Spinal cord (tissue), 10 donors: Measurements from ENCODE around the gene INPPL1. TPM values are rescaled to one million over a fixed set of nuclear protein-coding genes. Genes with fewer than 3 reads are reported as not detected.

Experiments used
- DNase-seq, 6 donors: peaks; one replicate each; pipeline versions ENCODE4 v3.0.0 to v3.0.0-alpha.2; 2013 to 2015; ENCODE audit warnings: low spot score in 6 of 6, low read depth in 4 of 6
- H3K27ac ChIP-seq: one replicate; pipeline ENCODE4 v1.5.1; 2013; ENCODE audit warnings: low read depth, low read length, control low read depth
- H3K27me3 ChIP-seq: one replicate; pipeline ENCODE4 v1.6.1; 2013; ENCODE audit warnings: low read length; ENCODE audit not compliant: control insufficient read depth, insufficient read depth
- H3K36me3 ChIP-seq: one replicate; pipeline ENCODE4 v1.6.1; 2013; ENCODE audit warnings: low read length; ENCODE audit not compliant: control insufficient read depth, insufficient read depth
- H3K4me1 ChIP-seq: one replicate; pipeline ENCODE4 v1.6.1; 2013; ENCODE audit warnings: low read length; ENCODE audit not compliant: control insufficient read depth, insufficient read depth
- H3K4me3 ChIP-seq: one replicate; pipeline ENCODE4 v1.5.1; 2013; ENCODE audit warnings: low read depth, low read length, control low read depth
- H3K9me3 ChIP-seq: one replicate; pipeline ENCODE4 v1.6.1; 2013; ENCODE audit warnings: low read length; ENCODE audit not compliant: control insufficient read depth, insufficient read depth
- WGBS: methylation state at CpG from one replicate; pipeline ENCODE4 v1.1.5; 2013; ENCODE audit warnings: missing lambda C conversion rate; ENCODE audit not compliant: insufficient coverage; 5-methylcytosine and 5-hydroxymethylcytosine counted together
- polyA plus RNA-seq, 2 donors: library from polyadenylated mRNA; unstranded; fragments of 120-200 nt; gene quantifications; one replicate each; pipeline ENCODE4 v1.2.1, GENCODE V29; 2013; ENCODE audit not compliant: insufficient read length in 2 of 2
- total RNA-seq, 2 donors: library from RNA; depleted of rRNA in 1 of 2; stranded (reverse); fragments of 120-200 nt in 1 of 2; fragments of >200 nt in 1 of 2; gene quantifications; one replicate each; pipeline versions ENCODE4 v1.2.3 to v1.2.4, GENCODE V29; 2013 to 2014
- donor health status: healthy.

The INPPL1 gene
- total and polyA plus RNA-seq, 4 donors, result 34.1 to 147 (median 112) TPM

DNA sequence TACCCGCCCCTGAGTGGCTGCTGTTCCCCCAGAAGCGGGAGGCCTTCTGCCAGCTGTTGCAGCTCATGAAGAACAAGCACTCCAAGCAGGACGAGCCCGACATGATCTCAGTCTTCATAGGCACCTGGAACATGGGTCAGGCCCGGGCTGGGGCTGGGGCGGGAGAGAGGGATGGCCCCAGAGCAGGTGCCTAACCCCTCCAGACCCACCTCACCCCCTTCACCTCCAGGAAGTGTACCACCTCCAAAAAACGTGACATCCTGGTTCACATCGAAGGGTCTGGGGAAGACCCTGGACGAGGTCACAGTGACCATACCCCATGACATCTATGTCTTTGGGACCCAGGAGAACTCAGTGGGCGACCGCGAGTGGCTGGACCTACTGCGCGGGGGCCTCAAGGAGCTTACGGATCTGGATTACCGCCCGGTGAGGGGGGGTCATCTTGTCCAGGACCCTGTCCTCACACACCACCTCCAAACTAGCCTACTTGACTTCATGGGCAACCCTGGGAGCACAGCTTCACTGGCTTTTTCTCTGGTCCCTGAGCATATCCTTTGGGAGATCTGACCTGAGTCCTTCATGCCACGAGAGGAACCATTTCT lies 6.3 kb downstream of the INPPL1 start:
- H3K4me1 ChIP-seq, result peaks cover 27% of the 10 kb centered on the region
- peaks cover 79% of the 10 kb centered on the region for H3K36me3 ChIP-seq

DNA sequence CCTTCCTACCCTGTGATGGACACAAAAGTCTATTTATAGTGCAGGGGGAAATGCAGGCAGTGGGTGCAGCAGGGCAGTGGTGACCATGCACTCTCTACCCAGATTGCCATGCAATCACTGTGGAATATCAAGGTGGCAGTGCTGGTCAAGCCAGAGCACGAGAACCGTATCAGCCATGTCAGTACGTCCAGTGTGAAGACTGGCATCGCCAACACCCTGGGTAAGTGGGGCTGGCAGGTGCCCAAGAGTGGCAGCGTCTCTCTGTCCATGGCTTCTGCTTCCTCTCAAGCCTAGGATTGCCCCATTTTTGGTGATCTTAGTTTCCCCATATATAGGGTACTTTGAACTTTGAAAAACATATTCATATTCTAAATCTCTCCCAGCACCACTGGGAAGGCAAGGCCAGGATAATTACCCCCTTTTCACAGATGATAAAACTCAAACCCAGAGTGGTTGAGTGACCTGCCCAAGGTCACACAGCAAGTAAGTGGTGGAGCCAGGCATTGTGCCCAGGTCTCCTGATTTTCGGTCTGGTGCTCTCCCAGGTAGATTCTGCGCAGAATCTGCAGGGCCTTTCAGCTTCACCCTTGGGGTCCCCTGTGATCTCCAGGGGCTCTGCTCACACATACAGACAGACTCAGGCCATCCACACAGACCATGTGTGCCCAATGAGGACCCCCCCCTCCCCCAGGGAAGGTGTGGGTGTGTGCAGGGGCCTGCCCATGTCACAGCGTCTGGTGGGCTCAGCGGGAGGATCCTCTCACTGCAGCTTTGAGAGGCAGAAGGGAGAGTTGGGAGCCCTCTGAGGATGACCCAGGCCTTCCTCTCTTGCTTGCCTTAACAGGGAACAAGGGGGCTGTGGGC lies 7.1 kb downstream of the INPPL1 start:
- no peak for DNase-seq
- WGBS, result 86% methylated on average over 9 of the region's 9 CpGs
- H3K4me3 ChIP-seq, result no peak overlapping the region
- H3K36me3 ChIP-seq, result peaks cover 80% of the 10 kb centered on the region
- no peaks in the 10 kb centered on the region for H3K27me3 ChIP-seq
- peaks cover 19% of the 10 kb centered on the region for H3K4me1 ChIP-seq
- H3K27ac ChIP-seq, result no peak overlapping the region
- no peaks in the 10 kb centered on the region for H3K9me3 ChIP-seq

More for the DNA sequence above, 6.3 kb downstream of the INPPL1 start:
- Histone ChIP-seq H3K27ac (no peak overlapping the region), H3K4me3 (no peak overlapping the region), H3K27me3 (no peaks in the 10 kb centered on the region), H3K9me3 (no peaks in the 10 kb centered on the region)
- no peak for DNase-seq
- 89% methylated on average over 18 of the region's 18 CpGs for WGBS

DNA sequence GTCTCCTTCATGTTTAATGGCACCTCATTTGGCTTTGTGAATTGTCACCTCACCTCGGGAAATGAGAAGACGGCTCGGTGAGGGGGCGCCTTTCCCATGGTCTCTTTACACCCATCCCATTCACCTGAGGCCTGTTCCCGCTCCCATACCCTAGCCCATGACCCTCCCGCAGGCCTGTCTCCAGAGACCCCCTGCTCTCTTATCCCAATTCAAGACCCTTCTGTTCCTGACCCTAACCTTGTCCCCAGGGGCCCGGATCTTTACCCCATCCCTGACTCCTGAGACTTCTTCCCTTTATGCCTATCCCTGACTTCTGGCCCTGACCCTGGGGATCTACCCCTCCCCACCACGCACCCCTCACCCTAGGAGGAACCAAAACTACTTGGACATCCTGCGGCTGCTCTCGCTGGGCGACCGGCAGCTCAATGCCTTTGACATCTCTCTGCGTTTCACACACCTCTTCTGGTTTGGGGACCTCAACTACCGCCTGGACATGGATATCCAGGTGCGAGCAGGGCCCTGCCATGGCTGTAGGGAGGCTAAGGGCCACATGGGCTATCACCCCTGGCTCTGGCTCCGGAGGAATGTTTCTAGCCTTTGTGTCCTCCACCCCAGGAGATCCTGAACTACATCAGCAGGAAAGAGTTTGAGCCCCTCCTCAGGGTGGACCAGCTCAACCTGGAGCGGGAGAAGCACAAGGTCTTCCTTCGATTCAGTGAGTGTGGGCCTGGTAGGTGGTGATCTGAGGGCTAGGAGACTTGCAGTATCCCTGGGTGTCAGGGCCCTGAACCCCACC lies 7.9 kb downstream of the INPPL1 start:
- no peak for DNase-seq
- Histone ChIP-seq H3K4me1 (peaks cover 18% of the 10 kb centered on the region), H3K9me3 (no peaks in the 10 kb centered on the region), H3K4me3 (no peak overlapping the region), H3K27me3 (no peaks in the 10 kb centered on the region), H3K27ac (no peak overlapping the region), H3K36me3 (peaks cover 86% of the 10 kb centered on the region)
- 96% methylated on average over 17 of the region's 18 CpGs for WGBS

DNA sequence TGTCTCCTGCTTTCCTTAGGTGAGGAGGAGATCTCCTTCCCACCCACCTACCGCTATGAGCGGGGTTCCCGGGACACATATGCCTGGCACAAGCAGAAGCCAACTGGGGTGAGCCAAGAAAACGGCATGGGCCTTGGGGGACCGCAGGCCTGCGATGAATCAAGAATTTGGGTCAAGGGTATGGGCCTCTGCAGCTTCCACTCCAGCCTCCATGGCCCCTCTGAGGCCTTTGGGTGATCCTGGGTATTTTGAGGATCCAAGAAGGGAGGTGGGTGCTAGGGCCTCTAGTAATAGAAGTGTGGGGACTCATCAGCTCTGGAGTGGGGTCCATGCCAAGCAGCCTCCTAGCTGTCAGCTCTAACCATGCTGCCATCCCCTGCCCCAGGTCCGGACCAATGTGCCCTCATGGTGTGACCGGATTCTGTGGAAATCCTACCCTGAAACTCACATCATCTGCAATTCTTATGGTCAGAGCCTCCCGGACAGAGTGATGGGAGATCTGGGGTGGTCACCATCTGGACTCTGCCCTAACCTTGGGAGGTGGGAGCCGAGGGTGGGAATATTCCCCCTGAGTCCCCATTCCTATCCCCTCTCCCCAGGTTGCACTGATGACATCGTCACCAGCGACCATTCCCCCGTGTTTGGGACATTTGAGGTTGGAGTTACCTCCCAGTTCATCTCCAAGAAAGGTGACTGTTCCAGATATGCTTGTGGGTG lies 8.6 kb downstream of the INPPL1 start:
- Histone ChIP-seq H3K4me3 (no peak overlapping the region), H3K27ac (no peak overlapping the region), H3K4me1 (peaks cover 16% of the 10 kb centered on the region), H3K27me3 (peaks cover 1% of the 10 kb centered on the region), H3K36me3 (peaks cover 87% of the 10 kb centered on the region), H3K9me3 (no peaks in the 10 kb centered on the region)
- WGBS, result 91% methylated on average over 9 of the region's 13 CpGs
- no peak for DNase-seq

DNA sequence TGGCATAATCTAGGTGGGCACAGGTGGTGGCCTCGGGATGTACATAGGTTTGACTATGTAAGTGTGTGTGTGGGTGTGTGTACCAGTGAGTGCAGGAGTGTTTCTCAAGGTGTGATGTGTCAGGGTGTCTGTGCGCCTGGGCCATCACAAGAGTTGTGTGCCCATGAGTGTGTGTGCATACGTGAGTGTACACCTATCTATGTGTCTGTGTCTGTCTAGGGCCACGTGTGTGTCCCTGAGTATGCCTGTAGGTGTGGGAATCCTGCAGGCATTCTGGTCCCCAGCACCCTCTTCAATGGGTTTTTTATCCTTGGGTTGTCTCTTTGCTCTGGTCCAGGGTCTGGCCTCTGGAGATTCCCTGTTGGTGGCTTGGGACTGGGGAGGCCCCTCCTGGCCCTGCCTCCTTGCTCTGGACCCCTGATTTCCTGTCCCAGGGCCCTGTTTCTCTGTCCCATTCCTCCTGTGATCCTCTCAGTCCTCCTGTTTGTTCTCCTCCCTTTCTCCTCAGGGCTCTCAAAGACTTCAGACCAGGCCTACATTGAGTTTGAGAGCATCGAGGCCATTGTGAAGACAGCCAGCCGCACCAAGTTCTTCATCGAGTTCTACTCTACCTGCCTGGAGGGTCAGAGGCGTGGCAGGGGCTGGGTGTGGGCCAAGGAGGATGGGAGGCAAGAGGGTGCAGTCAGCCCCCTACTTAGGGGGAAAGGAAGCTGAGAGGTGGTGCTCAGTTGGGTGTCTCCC lies 9.4 kb downstream of the INPPL1 start:
- no peak for DNase-seq
- 88% methylated on average over 7 of the region's 8 CpGs for WGBS
- no peaks in the 10 kb centered on the region for H3K9me3 ChIP-seq
- H3K27ac ChIP-seq, result no peak overlapping the region
- no peak overlapping the region for H3K4me3 ChIP-seq
- peaks cover 19% of the 10 kb centered on the region for H3K4me1 ChIP-seq
- H3K36me3 ChIP-seq, result peaks cover 85% of the 10 kb centered on the region
- peaks cover 9% of the 10 kb centered on the region for H3K27me3 ChIP-seq

DNA sequence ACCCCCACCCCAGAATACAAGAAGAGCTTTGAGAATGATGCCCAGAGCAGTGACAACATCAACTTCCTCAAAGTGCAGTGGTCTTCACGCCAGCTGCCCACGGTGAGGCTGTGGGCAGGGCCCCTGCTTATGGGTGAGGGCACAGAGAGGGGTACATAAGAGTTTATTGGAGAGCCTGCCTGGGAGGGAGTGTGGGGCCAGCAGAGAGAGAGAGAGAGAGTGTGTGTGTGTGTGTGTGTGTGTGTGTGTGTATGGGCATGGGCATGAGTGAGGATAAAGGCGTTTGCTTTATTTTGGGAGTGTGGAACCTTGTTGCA lies 9.9 kb downstream of the INPPL1 start:
- H3K27ac ChIP-seq, result no peak overlapping the region
- no peak for DNase-seq
- H3K27me3 ChIP-seq, result peaks cover 14% of the 10 kb centered on the region
- no peaks in the 10 kb centered on the region for H3K9me3 ChIP-seq
- H3K4me1 ChIP-seq, result peaks cover 24% of the 10 kb centered on the region
- WGBS, result 67% methylated on average over 3 of the region's 3 CpGs
- H3K4me3 ChIP-seq, result no peak overlapping the region
- peaks cover 80% of the 10 kb centered on the region for H3K36me3 ChIP-seq

DNA sequence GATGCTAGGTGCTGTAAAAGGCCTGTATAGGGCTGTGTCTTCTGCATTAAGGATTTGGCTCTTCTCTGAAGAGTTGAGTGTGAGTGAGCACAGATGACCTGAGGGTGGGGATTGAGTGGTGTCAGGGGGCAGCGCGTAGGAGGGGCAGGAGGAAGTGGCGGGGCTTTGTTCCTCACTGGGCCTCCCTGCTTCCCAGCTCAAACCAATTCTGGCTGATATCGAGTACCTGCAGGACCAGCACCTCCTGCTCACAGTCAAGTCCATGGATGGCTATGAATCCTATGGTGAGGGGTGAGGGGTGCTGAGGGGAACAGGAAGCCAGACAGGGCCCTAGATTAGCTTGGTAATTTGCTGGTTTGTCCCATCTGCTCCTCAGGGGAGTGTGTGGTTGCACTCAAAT lies 10.4 kb downstream of the INPPL1 start:
- no peak overlapping the region for H3K4me3 ChIP-seq
- H3K4me1 ChIP-seq, result peaks cover 27% of the 10 kb centered on the region
- WGBS, result 86% methylated on average over 4 of the region's 4 CpGs
- H3K27ac ChIP-seq, result no peak overlapping the region
- no peak for DNase-seq
- peaks cover 16% of the 10 kb centered on the region for H3K27me3 ChIP-seq
- peaks cover 75% of the 10 kb centered on the region for H3K36me3 ChIP-seq
- H3K9me3 ChIP-seq, result no peaks in the 10 kb centered on the region

DNA sequence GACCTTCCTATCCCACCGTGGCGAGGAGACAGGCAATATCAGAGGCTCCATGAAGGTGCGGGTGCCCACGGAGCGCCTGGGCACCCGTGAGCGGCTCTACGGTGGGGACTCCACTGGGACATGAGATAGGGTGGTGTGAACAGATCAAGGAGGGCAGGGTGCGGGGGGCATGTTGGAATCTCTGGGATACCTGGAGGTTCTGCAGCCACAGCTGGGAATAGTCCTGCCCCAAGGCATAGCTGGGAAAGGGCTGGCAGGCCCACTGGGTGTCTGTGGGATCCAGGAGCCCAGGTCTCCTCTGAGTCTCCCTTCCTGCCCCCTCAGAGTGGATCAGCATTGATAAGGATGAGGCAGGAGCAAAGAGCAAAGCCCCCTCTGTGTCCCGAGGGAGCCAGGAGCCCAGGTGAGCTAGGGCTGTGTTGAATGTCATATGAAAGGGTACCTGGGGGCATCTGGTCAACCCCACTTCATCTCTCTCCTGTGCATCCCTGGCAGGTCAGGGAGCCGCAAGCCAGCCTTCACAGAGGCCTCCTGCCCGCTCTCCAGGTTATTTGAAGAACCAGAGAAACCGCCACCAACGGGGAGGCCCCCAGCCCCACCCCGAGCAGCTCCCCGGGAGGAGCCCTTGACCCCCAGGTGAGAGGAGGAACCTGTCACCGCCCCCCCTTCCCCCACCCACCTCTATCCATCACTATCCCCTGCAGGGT lies 10.9 kb downstream of the INPPL1 start:
- H3K36me3 ChIP-seq, result peaks cover 69% of the 10 kb centered on the region

More for the DNA sequence above, 10.9 kb downstream of the INPPL1 start:
- Histone ChIP-seq H3K27me3 (peaks cover 22% of the 10 kb centered on the region), H3K4me3 (no peak overlapping the region), H3K4me1 (peaks cover 32% of the 10 kb centered on the region), H3K27ac (no peak overlapping the region), H3K9me3 (no peaks in the 10 kb centered on the region)
- 99% methylated on average over 9 of the region's 17 CpGs for WGBS
- no peak for DNase-seq
